GM12892 (cell line): Measurements from ENCODE around the gene NCAM1. TPM values are rescaled to one million over a fixed set of nuclear protein-coding genes. Genes with fewer than 3 reads are reported as not detected.
"Not testable (repeated sequence)": the region's sequence is repeated elsewhere in the genome, so short reads cannot be mapped to it uniquely, and the experiment has no call there.

ENCODE experiments used
- DNase-seq: peaks from one replicate; pipeline ENCODE4 v3.0.0; 2011; ENCODE audit not compliant: insufficient read length
- FAIRE-seq: peaks from 2 replicates; lab custom pipeline; 2011; peaks lifted over from hg19 to GRCh38; lab: Jason Lieb, UNC
- POLR2A ChIP-seq: IDR thresholded peaks from 2 replicates; pipeline ENCODE4 v1.6.1; 2011; ENCODE audit warnings: low read depth, low read length, control low read depth
- POLR2AphosphoS5 ChIP-seq: IDR thresholded peaks from 2 replicates; pipeline ENCODE4 v1.6.1; 2011; ENCODE audit warnings: low read depth, low read length, control low read depth
- TAF1 ChIP-seq: IDR thresholded peaks from 2 replicates; pipeline ENCODE4 v1.6.1; 2011; ENCODE audit warnings: low read depth, mild to moderate bottlenecking, control low read depth, low read length, borderline replicate concordance
- polyA plus RNA-seq: library from polyadenylated mRNA; unstranded; fragments of >200 nt; gene quantifications from one replicate; pipeline ENCODE4 v1.2.1, GENCODE V29; 2012; ENCODE audit warnings: missing spikeins, inconsistent platforms; ENCODE audit not compliant: missing spikeins

The NCAM1 gene
- not detected for polyA plus RNA-seq

GRCh38 chr11:112961146-112961668, at the start of gene NCAM1:
NCAM1 (plus strand) TSS chr11:112961420.
- no peak for DNase-seq
- FAIRE-seq = no peak
- no peak for TF ChIP-seq POLR2AphosphoS5
- no peak for TF ChIP-seq TAF1
- TF ChIP-seq POLR2A = no peak

GRCh38 chr11:112922606-112923005, 38.6 kb upstream of the NCAM1 start:
- no peak for FAIRE-seq
- DNase-seq = no peak
- TF ChIP-seq TAF1 (no peak), POLR2AphosphoS5 (no peak), POLR2A (no peak)

DNA sequence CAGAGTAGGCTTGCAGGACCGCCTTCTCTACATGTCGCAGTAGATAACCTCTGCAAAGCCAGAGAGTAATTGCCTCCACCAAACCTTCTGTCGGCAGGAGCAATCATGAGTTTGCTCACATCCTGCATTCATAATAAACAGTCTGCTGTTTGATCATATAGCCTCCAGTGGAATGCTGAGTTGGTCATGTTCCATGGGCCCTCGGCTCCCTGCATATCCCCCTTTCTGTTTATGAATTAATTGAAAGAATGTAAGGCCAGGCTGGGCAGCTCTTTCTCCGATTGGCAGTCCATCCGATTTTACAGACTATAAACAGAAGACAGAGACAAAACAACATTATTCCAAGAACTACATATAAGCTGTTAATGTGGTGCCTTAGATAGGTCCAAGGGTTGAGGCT, 36.4 kb upstream of the NCAM1 start:
- not testable (repeated sequence) for FAIRE-seq, DNase-seq

DNA sequence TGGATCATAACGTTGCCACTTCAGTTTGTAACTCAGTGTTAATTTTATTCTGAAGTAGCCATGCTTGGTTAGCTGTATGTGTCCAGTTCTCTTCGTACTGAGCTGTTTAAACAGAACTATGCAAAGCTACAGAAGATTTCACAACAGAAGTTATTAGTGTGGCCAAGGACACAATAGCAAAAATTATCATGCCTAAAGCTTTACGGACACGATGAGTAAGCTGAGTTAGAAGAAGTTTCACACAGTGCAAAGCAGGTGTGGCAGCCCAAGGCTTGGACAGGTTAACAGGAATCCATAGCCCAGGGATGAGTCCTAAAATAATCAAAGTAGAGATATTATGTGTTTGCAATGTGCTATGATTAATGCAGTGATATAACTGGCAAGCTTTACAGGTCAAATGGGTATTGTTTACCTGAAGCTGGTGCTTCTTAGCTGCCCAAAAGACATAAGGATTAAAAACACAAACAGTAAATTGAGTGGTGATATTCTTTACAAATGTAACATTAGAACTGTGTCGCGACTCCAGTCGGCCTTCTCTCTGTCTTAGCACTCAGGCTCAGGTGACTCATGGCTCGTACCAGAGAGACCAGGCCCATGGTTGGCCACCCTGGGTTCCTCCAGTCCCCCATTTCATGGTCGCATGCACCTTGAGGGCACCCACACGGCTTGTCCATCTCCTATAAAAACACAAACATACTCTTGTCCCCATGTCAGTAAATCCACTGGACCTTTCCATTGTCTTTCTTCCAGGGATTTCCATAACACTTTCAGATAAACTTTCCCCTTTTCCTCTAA, 35.5 kb upstream of the NCAM1 start:
- DNase-seq (no peak), FAIRE-seq (no peak)
- TF ChIP-seq TAF1 (no peak), POLR2A (no peak), POLR2AphosphoS5 (no peak)

DNA sequence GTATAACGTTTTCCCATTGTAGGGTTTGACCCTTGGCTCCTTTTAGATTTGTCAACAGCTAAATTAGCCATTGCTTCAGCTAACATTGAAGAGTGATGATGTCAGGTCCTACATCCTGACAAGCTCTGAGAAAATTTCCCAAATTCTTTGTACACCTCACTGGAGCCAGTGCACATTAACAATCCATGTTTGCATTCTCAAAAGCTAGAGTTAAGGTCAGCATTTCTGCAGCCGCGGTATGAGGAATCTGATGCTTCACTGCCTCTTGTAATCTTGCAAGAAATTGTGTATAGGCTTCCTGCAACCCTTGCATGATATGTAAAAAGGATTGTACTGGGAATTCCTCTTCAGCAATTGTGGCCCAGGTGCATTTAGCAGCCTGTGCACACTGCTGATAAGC, 33.1 kb upstream of the NCAM1 start:
- FAIRE-seq = peak; percentile 27
- TF ChIP-seq POLR2AphosphoS5 = no peak
- no peak for TF ChIP-seq TAF1
- TF ChIP-seq POLR2A = no peak
- no peak for DNase-seq

- FAIRE-seq (no peak), DNase-seq (no peak)
- TF ChIP-seq TAF1 = no peak
- TF ChIP-seq POLR2AphosphoS5 = no peak
- TF ChIP-seq POLR2A = no peak
Observed at GRCh38 chr11:112929432-112929831, 31.8 kb upstream of the NCAM1 start.

- TF ChIP-seq POLR2AphosphoS5 (no peak), TAF1 (no peak), POLR2A (no peak)
- DNase-seq (no peak), FAIRE-seq (no peak)
Observed at GRCh38 chr11:112931703-112932102, 29.5 kb upstream of the NCAM1 start.

DNA sequence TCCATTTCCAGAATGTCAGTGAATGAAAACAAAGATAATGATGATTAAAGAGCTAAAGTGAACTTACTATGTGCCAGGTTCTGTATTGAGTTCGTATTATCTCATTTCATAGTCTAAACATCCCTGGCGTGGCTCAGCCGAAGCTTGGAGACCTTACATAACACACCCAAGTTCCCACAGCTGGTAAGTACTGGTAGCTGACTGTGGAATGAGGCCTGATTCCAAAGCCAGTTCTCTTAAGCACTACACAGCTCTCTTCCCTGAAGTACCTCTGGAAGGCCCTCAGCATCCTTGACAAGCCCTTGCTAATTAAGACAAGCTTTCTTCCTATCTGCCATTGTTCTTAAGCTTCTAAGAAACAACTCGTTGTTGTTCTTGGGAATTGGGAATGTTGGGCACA, 28.6 kb upstream of the NCAM1 start:
- DNase-seq = no peak
- no peak for FAIRE-seq
- TF ChIP-seq POLR2A = no peak
- TF ChIP-seq POLR2AphosphoS5 = no peak
- no peak for TF ChIP-seq TAF1

- FAIRE-seq (no peak), DNase-seq (no peak)
- no peak for TF ChIP-seq POLR2A
- TF ChIP-seq POLR2AphosphoS5 = no peak
- TF ChIP-seq TAF1 = no peak
Observed at GRCh38 chr11:112933970-112934369, 27.2 kb upstream of the NCAM1 start.

GRCh38 chr11:112941104-112941503, 20.1 kb upstream of the NCAM1 start:
- TF ChIP-seq POLR2A (no peak), TAF1 (no peak), POLR2AphosphoS5 (no peak)
- no peak for DNase-seq
- no peak for FAIRE-seq

DNA sequence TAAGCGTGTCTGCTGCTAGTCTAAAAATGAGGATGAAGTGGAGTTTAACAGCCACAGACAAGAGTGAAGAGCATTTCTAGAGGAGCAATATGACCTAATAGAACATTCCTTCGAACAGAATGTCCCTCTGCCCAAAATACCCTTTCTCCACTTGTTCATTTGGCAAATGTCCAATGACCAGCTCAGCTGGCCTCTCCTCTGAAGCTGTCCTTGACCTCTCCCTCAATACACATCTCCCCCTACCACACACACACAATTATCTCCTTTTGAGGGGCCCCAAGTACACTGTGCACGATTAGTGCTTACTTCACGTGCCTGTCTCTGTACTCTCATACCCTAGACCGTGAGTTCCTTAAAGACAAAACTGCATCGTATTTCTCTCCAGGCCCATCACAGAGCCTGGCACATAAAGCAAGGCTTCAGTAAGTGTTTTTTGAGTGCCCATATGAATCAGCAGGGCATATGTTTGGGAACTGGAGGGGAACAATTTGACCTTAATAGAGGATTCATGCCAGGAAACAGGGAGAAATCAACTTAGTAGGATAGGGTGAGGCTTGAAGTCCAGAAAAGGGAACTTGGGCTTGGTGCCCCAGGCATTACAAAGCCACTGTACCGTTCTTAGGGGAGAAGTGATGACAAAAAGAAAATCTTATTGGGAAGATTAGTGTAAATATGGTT, 18.1 kb upstream of the NCAM1 start:
- TF ChIP-seq POLR2A (no peak), POLR2AphosphoS5 (no peak), TAF1 (no peak)
- DNase-seq (no peak), FAIRE-seq (no peak)
